Right lobe of liver (tissue), 4 donors: ENCODE data around the gene LUZP2.

Experiments
- CTCF ChIP-seq, 4 donors: fragments of 200-600 bp in 3 of 4; fragments of 450-650 bp in 1 of 4; IDR thresholded peaks; one replicate each; pipeline versions ENCODE4 v1.5.1 to v1.8.0; 2016 to 2022; ENCODE audit warnings: antibody characterized with exemption in 4 of 4, mild to moderate bottlenecking in 2 of 4
- POLR2A ChIP-seq: fragments of 450-650 bp; IDR thresholded peaks from one replicate; pipeline ENCODE4 v1.6.1; 2017; ENCODE audit warnings: antibody characterized with exemption, mild to moderate bottlenecking
- donor health status: DM: no; HTN: no; CAD: no.
- donor health status: DM: no; HTN: no; CAD: no.
- donor health status: DM: no; HTN: yes; CAD: no.

GRCh38 chr11:24949406-24949805 is 452.6 kb downstream of the LUZP2 start:
- TF ChIP-seq CTCF (IDR thresholded peaks at IDR 0.05): no peak
- TF ChIP-seq POLR2A: no peak
